MM.1S (cell line): ENCODE data around the gene OR13J1.

Experiments
- EZH2 ChIP-seq: fragments of 300-600 bp; sonication (generic); optimal IDR thresholded peaks from 2 replicates; pipeline ENCODE3; 2017; ENCODE audit warnings: low read depth, mild to moderate bottlenecking, antibody characterized with exemption, low read length, mixed read lengths
- EZH2phosphoT487 ChIP-seq: fragments of 300-600 bp; sonication (generic); IDR thresholded peaks from 2 replicates; pipeline ENCODE4 v1.6.1; 2018; ENCODE audit warnings: antibody characterized with exemption, low read length
- TF ChIP-seq, protein P1 (sequence below): fragments of 300-600 bp; sonication (generic); IDR thresholded peaks from 2 replicates; pipeline ENCODE4 v1.5.1; 2016; ENCODE audit warnings: antibody characterized with exemption, low read length, mixed read lengths

DNA sequence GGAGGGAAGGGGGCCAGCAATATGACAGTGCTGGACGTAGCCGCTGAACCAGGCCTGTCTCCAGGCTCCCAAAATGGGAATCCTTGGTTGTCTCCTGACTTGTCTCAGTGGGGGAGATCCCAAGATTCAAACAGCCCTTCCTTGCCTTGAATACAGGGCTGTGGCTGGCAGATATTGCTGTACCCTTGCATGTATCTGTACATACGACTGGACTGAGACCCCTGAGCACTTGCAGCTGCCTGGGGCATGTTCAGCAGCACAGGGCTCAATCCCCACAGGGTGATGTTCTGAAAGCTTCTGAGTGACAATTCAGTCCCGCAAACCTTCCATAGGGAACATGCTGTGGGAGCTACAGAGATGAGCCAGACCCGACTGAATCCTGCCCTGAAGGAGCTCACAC, 13.3 kb downstream of the OR13J1 start:
- TF ChIP-seq, protein P1, sequence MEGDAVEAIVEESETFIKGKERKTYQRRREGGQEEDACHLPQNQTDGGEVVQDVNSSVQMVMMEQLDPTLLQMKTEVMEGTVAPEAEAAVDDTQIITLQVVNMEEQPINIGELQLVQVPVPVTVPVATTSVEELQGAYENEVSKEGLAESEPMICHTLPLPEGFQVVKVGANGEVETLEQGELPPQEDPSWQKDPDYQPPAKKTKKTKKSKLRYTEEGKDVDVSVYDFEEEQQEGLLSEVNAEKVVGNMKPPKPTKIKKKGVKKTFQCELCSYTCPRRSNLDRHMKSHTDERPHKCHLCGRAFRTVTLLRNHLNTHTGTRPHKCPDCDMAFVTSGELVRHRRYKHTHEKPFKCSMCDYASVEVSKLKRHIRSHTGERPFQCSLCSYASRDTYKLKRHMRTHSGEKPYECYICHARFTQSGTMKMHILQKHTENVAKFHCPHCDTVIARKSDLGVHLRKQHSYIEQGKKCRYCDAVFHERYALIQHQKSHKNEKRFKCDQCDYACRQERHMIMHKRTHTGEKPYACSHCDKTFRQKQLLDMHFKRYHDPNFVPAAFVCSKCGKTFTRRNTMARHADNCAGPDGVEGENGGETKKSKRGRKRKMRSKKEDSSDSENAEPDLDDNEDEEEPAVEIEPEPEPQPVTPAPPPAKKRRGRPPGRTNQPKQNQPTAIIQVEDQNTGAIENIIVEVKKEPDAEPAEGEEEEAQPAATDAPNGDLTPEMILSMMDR, result no peak
- no peak for TF ChIP-seq EZH2phosphoT487
- no peak for TF ChIP-seq EZH2
